Inflammatory macrophage treated with lipopolysaccharide for 1 hour (primary cell): ENCODE results near the gene NME3.

Experiments
- DNase-seq, 2 donors: peaks; one replicate each; pipeline ENCODE4 v3.0.0-alpha.2; 2020 to 2022

NME3 gene

DNA sequence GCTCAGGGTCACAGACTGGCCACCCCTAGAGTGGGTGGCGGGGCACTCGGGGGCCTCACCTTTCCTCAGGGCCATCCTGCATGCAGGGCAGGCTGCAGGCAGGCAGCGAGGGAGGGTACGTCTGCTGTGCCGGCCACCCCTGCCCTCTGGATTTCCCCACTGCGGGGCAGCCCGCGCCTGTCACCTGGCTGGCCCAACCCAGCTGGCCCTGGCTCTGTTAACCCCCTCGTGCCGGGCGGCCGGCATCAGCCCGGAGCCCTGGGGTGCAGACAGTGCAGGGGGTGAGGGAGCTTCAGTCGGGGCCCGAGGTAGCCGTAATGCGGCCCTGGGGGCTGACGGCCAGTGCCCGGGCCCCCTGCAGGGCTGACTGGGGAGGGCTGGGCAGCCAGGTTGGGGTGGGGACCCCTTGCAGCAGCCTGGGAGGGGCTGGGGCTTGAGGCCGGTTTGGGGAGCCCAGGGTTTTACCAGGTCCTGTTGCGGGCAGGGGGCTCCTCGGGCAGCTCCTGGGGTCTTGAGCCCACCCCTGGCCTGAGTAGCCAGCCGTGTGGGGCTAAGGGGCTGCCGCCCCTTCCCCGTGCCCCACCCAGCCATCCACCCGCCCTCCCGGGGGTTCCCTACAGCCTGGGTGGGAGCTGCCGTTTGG lies 22.4 kb upstream of the NME3 start, which contains the start of gene IGFALS:
TSS of gene IGFALS (minus strand) at position 128 of the 643 bp plus-strand sequence. CDS start at position 75, 53 bp downstream.
- DNase-seq: no peak

- DNase-seq: no peak
Measured at GRCh38 chr16:1792836-1793577, 21.7 kb upstream of the NME3 start.

- DNase-seq: no peak
Measured at GRCh38 chr16:1791943-1792812, 20.8 kb upstream of the NME3 start.

- DNase-seq: no peak
Measured at GRCh38 chr16:1791256-1791942, 20.1 kb upstream of the NME3 start.

DNA sequence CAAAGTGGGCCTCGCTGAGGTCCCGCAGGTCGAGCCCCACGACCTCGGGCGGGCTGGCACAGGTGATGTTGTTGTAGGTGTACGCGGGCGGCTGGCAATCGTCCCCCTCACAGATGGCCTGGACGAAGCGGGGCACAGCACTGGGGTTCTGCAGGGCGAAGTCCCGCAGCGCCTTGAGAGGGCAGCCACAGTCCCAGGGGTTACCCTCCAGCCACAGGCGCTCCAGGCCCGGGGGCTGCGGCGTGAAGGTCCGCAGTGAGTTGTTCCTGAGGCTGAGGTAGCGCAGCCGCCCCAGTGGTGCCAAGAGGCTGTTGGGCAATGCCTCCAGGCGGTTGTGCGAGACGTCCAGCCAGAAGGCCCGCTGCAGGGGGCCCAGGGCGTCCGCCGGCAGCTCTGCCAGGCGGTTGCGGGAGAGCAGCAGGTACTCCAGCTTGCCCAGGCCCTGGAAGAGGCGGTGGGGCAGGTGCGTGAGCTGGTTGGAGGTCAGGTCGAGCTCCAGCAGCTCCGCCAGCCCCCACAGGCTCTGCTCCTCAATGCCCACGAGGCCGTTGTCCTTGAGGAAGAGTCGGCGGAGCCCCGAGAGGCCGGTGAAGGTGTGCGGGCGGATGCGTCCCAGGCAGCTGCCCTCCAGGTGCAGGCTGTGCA lies 19.4 kb upstream of the NME3 start:
- no peak for DNase-seq

- DNase-seq: no peak
Measured at GRCh38 chr16:1790261-1790610, 18.9 kb upstream of the NME3 start.

- DNase-seq: no peak
Measured at GRCh38 chr16:1789643-1790045, 18.3 kb upstream of the NME3 start.

GRCh38 chr16:1788708-1789100 lies 17.4 kb upstream of the NME3 start:
- no peak for DNase-seq

GRCh38 chr16:1788095-1788707 lies 16.9 kb upstream of the NME3 start:
- DNase-seq: no peak

- DNase-seq: no peak
Measured at GRCh38 chr16:1787322-1788094, 16.2 kb upstream of the NME3 start.

DNA sequence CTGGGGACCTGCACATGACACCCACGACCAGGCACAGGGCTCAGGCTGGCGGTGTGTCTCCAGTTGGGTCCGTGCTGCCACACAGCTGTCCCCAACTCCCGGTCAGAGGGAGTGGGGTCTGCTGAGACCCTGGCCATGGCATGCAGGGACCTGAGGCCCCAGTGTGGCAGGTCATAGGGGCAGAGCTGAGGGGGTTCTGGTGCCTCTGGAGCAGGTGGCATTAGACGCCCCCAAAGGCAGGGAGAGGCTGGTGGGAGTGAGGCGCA lies 15.6 kb upstream of the NME3 start:
- no peak for DNase-seq

GRCh38 chr16:1786242-1787055 lies 15.1 kb upstream of the NME3 start:
- DNase-seq: no peak

GRCh38 chr16:1785846-1786170 lies 14.5 kb upstream of the NME3 start:
- no peak for DNase-seq

DNA sequence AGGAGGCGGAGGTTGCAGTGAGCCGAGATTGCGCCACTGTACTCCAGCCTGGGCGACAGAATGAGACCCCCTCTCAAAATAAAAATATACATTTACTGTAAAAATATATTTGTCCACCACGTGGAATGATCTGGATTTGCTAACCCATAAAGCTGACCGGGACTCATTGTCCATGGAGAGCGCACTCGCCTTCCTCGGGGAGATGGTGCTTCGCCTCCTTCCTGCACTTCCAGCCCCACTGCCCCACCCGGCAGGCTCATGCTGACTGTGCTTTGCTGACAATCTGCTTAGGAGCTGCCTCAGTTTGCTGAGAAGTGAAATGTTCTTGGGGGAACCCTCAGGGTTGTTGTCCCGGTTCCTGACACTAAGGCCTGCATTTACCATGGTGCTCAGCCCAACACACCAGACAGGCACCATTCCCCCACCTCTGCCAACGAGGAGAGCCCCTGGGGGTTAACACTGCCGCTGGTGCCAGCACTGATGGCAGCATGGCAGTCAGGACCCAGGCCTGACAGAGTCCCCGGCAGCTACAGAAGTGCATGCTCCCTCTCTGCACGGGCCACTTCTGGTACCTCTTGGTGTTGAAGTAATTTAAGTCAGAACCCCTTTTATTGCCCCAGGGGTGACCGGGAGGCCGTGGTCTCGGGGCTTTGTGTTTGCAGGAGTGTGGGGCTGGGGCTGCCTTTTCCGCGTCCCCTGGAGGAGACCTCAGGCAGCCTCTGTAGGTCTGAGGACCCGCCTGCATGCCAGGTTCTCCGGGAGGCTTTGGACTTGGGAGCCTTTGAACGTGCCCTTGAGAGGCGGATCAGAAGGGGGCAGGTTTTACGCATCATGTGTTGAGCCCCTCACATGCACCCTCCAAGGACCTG lies 13.9 kb upstream of the NME3 start:
- DNase-seq: no peak

DNA sequence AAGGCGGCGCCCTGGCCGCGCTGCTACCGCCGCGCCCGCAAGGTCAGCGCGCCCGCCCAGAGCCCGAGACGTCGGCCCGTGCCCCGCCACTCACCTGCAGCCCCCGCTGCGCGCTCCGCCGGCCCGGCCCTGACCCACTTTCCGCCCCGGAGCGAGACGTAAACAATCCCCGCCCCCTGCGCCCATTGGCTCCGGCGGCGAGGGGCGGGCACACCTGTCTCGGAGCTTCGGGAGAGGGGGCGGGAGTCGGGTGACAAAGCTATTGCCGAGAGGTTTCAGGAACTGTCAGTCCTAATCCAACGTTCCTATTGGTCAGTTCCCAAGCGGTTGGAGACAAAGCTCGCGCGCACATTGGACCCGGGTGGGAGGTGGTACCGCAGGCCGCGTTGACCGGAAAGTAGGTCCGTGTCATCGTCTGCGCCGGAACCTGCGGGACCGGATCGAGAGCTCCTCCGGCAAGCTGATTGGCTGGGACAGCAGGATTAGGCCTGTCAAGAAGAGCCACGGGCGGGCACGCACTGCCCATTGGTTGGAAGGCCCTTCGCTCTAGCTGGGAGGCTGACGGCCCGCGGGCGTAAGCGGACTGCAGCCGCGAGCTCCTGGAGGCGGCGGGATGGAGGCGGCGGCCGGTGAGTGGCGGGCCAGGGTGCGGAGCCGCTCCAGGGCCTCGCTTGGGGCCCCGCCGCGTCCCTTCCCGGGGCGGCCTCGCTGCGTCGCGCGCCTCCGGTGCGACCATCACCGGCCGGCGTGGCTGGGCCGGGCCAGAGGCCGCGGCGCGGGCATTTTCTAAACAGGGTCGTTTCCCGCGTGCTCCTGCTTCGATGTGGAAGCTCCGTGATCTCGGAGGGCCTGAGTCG lies 11.3 kb upstream of the NME3 start, which contains the start of the genes NUBP2 and SPSB3:
TSS of gene NUBP2 (plus strand) at position 553 of the 857 bp plus-strand sequence. CDS start at position 614, 61 bp downstream.
TSS of gene SPSB3 (minus strand) at position 164 of the 857 bp plus-strand sequence. CDS start 1,088 bp downstream, outside the sequence.
- peak; percentile 99 to 100 for DNase-seq

DNA sequence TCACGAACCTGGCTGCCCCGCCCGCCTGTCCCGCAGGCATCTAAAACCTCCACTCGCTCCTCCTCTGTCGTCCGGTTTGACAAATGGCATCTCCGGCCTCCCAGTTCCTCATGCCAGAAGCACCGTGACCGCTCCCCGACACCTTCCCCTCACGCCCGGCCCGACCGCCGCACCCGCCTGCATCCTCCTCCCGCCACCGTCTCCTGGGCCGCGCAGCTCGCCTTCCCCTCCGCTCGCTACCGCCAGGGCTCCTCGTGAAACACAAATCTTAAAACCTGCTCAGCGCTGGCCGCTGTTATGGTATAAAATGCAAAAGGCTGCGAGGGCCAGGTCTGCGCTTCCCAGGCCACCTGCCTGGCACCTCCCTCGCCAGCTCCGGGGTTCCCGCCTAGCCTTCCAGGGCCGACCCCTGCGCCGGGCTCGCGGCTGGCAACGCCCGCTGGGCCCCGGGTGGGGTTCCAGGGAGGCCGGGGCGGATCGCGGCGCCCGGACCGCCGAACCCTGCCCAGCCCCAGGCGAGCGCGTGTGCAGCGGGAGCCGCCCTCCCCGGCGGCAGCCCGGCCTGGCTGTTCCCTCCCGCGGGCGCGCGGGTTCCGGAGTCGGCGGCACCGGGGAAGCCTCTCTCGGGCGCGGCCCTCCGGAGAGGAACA lies 10.5 kb upstream of the NME3 start:
- peak; percentile 14 to 20 for DNase-seq

DNA sequence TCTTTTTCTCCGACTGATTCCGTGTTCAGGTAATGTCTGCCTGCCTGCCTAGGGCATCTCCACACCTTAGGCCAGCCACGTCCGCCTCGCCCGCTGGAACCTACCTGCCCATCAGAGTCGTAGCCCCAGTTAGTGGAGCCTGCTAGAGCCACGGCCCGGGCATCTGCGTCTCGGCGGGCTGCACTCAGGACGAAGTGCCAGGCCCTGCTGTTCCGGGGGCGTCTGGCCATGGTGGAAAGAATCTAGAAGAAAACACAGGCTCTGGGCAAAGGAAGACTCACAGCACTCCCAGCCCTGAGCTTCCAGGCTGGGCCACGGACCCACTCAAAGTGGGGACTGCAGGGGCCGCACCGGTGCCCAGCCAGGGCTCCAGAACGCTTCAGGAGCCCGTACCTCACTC lies 9.9 kb upstream of the NME3 start:
- DNase-seq: no peak

DNA sequence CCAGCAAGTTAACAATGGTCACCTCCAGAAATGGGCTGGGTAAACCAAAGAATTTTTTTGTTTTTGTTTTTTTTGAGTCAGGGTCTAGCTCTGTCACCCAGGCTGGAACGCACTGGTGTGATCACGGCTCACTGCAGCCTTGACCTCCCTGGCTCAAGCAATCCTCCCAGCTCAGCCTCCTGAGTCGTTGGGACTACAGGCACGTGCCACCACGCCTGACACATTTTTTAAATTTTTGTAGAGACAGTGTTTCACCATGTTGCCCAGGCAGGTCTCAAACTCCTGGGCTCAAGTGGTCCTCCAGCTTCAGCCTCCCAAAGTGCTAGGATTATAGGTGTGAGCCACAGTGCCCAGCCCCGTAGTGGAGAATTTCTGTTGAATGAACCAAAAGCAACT lies 9.3 kb upstream of the NME3 start:
- DNase-seq: no peak
